GM23338 (cell line): ENCODE data around the gene GPRC5C. TPM values are rescaled to one million over a fixed set of nuclear protein-coding genes. Genes with fewer than 3 reads are reported as not detected.
"Not testable (repeated sequence)": the region's sequence is repeated elsewhere in the genome, so short reads cannot be mapped to it uniquely, and the experiment has no call there.

ENCODE experiments used
- ATAC-seq: fragments of 200-7000 bp; cut with Tn5 transposase; 3 replicates; pipeline ENCODE4 v1.9.1; 2020
- DNase-seq: peaks from one replicate; pipeline ENCODE4 v3.0.0-alpha.2; 2015; ENCODE audit warnings: low spot score
- H2AFZ ChIP-seq: fragments of 200-600 bp; sonication (generic); 2 replicates; pipeline ENCODE4 v1.8.0; 2016; ENCODE audit warnings: antibody characterized with exemption, mild to moderate bottlenecking, moderate library complexity
- H3F3A ChIP-seq: fragments of 200-600 bp; sonication (generic); replicated peaks from 2 replicates; pipeline ENCODE4 v1.8.0; 2017; ENCODE audit warnings: antibody characterized with exemption, mixed run types, low read depth
- H3K27ac ChIP-seq: fragments of 200-600 bp; sonication (generic); 2 replicates; pipeline ENCODE4 v1.6.1; 2016; ENCODE audit warnings: low read depth
- H3K27me3 ChIP-seq: fragments of 200-600 bp; sonication (generic); 2 replicates; pipeline ENCODE4 v1.8.0; 2016; ENCODE audit warnings: mild to moderate bottlenecking, mixed run types, moderate library complexity; ENCODE audit not compliant: insufficient read depth
- H3K36me3 ChIP-seq: fragments of 200-600 bp; sonication (generic); 2 replicates; pipeline ENCODE4 v1.8.0; 2016; ENCODE audit warnings: mild to moderate bottlenecking; ENCODE audit not compliant: insufficient read depth
- H3K4me1 ChIP-seq: fragments of 200-600 bp; sonication (generic); 2 replicates; pipeline ENCODE4 v1.8.0; 2016; ENCODE audit warnings: mild to moderate bottlenecking, moderate library complexity; ENCODE audit not compliant: insufficient read depth
- H3K4me2 ChIP-seq: fragments of 200-600 bp; sonication (generic); 2 replicates; pipeline ENCODE4 v1.7.1; 2017; ENCODE audit warnings: mixed run types
- H3K4me3 ChIP-seq: fragments of 200-600 bp; sonication (generic); 2 replicates; pipeline ENCODE4 v1.6.1; 2016; ENCODE audit warnings: mixed run types
- H3K79me2 ChIP-seq: fragments of 200-600 bp; sonication (generic); replicated peaks from 2 replicates; pipeline ENCODE4 v1.8.0; 2017; ENCODE audit warnings: mild to moderate bottlenecking; ENCODE audit not compliant: insufficient read depth
- H3K9me2 ChIP-seq: fragments of 200-600 bp; sonication (generic); 2 replicates; pipeline ENCODE4 v1.8.0; 2017; ENCODE audit not compliant: insufficient read depth
- H4K20me1 ChIP-seq: fragments of 200-600 bp; sonication (generic); replicated peaks from 2 replicates; pipeline ENCODE4 v1.8.0; 2017; ENCODE audit warnings: mild to moderate bottlenecking; ENCODE audit not compliant: insufficient read depth
- H3K27ac Mint-ChIP-seq: 2 replicates; pipeline ENCODE4 v1.8.0; 2020; ENCODE audit warnings: inconsistent platforms, mild to moderate bottlenecking, moderate library complexity, mixed read lengths
- H3K27me3 Mint-ChIP-seq: 3 replicates; pipeline ENCODE4 v1.8.0; 2022; ENCODE audit warnings: low read depth, mild to moderate bottlenecking, moderate library complexity, mixed read lengths, inconsistent platforms; ENCODE audit not compliant: insufficient read depth, poor library complexity
- H3K36me3 Mint-ChIP-seq: 3 replicates; pipeline ENCODE4 v1.8.0; 2021; ENCODE audit warnings: low read depth, mild to moderate bottlenecking, inconsistent platforms, moderate library complexity, mixed read lengths
- H3K4me1 Mint-ChIP-seq: 3 replicates; pipeline ENCODE4 v1.8.0; 2020; ENCODE audit warnings: mild to moderate bottlenecking, inconsistent platforms, mixed read lengths
- H3K4me3 Mint-ChIP-seq: 3 replicates; pipeline ENCODE4 v1.8.0; 2021; ENCODE audit warnings: moderate library complexity, mild to moderate bottlenecking, inconsistent platforms, mixed read lengths
- H3K9me3 Mint-ChIP-seq: 3 replicates; pipeline ENCODE4 v1.8.0; 2020; ENCODE audit warnings: moderate library complexity, mild to moderate bottlenecking, inconsistent platforms, mixed read lengths
- CREB1 ChIP-seq: fragments of 250-450 bp; sonication (Bioruptor Pico); IDR thresholded peaks from 2 replicates; pipeline ENCODE4 v1.5.0; 2020; ENCODE audit warnings: low read depth, mild to moderate bottlenecking, moderate library complexity
- EZH2phosphoT487 ChIP-seq: fragments of 200-600 bp; sonication (generic); IDR thresholded peaks from one replicate; pipeline ENCODE4 v1.8.1; 2018; ENCODE audit warnings: antibody characterized with exemption; ENCODE audit not compliant: unreplicated experiment
- NANOG ChIP-seq: IDR thresholded peaks from 2 replicates; pipeline ENCODE4 v1.6.1; 2016; ENCODE audit warnings: antibody characterized with exemption, borderline replicate concordance
- POLR2AphosphoS5 ChIP-seq: IDR thresholded peaks from 2 replicates; pipeline ENCODE4 v1.6.1; 2016; ENCODE audit warnings: antibody characterized with exemption, low read depth
- REST ChIP-seq: IDR thresholded peaks from one replicate; pipeline ENCODE4 v1.6.1; 2018; ENCODE audit warnings: antibody characterized with exemption; ENCODE audit not compliant: unreplicated experiment
- polyA plus RNA-seq: library from polyadenylated mRNA; unstranded; fragments of >200 nt; fragmentation: Nextera tagmentation; extraction: Ambion mirVana; gene quantifications from 2 replicates; pipeline ENCODE4 v1.2.1, GENCODE V29; 2016
- total RNA-seq: library from RNA; depleted of rRNA; stranded (reverse); fragments of >200 nt; shearing (Covaris generic); gene quantifications from 2 replicates; pipeline ENCODE4 v1.2.3, GENCODE V29; 2014
- TF ChIP-seq, protein P1 (sequence below): fragments of 250-450 bp; sonication (Bioruptor Pico); IDR thresholded peaks from 2 replicates; pipeline ENCODE4 v1.5.0; 2020; ENCODE audit warnings: mild to moderate bottlenecking, moderate library complexity

Gene GPRC5C
- total and polyA plus RNA-seq, 2 experiments from 2014 or later: 9.0 to 22.4 TPM

GRCh38 chr17:74488276-74488675, 56.4 kb downstream of the GPRC5C start:
- H3F3A ChIP-seq, H3K4me3 ChIP-seq, H3K36me3 ChIP-seq, H3K27ac Mint-ChIP-seq, H2AFZ ChIP-seq, H3K9me2 ChIP-seq, H3K4me3 Mint-ChIP-seq, H3K4me1 Mint-ChIP-seq, H4K20me1 ChIP-seq, H3K27me3 ChIP-seq, H3K4me1 ChIP-seq, H3K79me2 ChIP-seq, ATAC-seq, H3K4me2 ChIP-seq, H3K27ac ChIP-seq, DNase-seq, H3K27me3 Mint-ChIP-seq, H3K36me3 Mint-ChIP-seq: not testable (repeated sequence)
- H3K9me3 Mint-ChIP-seq: peaks cover 23% of the 10 kb centered on the region

GRCh38 chr17:74490716-74491115, 58.8 kb downstream of the GPRC5C start:
- Mint-ChIP-seq H3K9me3 (peaks cover 23% of the 10 kb centered on the region), H3K27me3 (peaks cover 2% of the 10 kb centered on the region), H3K27ac (no peak overlapping the region), H3K4me3 (no peak overlapping the region), H3K36me3 (peaks cover 7% of the 10 kb centered on the region; the same call in 2 of the 3 replicates), H3K4me1 (no peaks in the 10 kb centered on the region; the same call in 2 of the 3 replicates)
- no peaks in the 10 kb centered on the region for H3K27me3 ChIP-seq
- ATAC-seq (no peak), DNase-seq (no peak)
- H3K36me3 ChIP-seq: no peaks in the 10 kb centered on the region
- H3K79me2 ChIP-seq: no peaks in the 10 kb centered on the region
- H4K20me1 ChIP-seq: no peaks in the 10 kb centered on the region
- H3F3A ChIP-seq: no peaks in the 10 kb centered on the region
- no peak overlapping the region for H2AFZ ChIP-seq
- H3K4me2 ChIP-seq: no peak overlapping the region
- no peaks in the 10 kb centered on the region; the same call in 1 of the 2 replicates for H3K4me1 ChIP-seq
- no peaks in the 10 kb centered on the region for H3K9me2 ChIP-seq
- H3K27ac ChIP-seq: no peak overlapping the region
- no peak overlapping the region for H3K4me3 ChIP-seq
- TF ChIP-seq REST (no peak), POLR2AphosphoS5 (no peak), NANOG (no peak), EZH2phosphoT487 (no peak), CREB1 (CRISPR knock-in tag) (no peak)
- TF ChIP-seq, protein P1, sequence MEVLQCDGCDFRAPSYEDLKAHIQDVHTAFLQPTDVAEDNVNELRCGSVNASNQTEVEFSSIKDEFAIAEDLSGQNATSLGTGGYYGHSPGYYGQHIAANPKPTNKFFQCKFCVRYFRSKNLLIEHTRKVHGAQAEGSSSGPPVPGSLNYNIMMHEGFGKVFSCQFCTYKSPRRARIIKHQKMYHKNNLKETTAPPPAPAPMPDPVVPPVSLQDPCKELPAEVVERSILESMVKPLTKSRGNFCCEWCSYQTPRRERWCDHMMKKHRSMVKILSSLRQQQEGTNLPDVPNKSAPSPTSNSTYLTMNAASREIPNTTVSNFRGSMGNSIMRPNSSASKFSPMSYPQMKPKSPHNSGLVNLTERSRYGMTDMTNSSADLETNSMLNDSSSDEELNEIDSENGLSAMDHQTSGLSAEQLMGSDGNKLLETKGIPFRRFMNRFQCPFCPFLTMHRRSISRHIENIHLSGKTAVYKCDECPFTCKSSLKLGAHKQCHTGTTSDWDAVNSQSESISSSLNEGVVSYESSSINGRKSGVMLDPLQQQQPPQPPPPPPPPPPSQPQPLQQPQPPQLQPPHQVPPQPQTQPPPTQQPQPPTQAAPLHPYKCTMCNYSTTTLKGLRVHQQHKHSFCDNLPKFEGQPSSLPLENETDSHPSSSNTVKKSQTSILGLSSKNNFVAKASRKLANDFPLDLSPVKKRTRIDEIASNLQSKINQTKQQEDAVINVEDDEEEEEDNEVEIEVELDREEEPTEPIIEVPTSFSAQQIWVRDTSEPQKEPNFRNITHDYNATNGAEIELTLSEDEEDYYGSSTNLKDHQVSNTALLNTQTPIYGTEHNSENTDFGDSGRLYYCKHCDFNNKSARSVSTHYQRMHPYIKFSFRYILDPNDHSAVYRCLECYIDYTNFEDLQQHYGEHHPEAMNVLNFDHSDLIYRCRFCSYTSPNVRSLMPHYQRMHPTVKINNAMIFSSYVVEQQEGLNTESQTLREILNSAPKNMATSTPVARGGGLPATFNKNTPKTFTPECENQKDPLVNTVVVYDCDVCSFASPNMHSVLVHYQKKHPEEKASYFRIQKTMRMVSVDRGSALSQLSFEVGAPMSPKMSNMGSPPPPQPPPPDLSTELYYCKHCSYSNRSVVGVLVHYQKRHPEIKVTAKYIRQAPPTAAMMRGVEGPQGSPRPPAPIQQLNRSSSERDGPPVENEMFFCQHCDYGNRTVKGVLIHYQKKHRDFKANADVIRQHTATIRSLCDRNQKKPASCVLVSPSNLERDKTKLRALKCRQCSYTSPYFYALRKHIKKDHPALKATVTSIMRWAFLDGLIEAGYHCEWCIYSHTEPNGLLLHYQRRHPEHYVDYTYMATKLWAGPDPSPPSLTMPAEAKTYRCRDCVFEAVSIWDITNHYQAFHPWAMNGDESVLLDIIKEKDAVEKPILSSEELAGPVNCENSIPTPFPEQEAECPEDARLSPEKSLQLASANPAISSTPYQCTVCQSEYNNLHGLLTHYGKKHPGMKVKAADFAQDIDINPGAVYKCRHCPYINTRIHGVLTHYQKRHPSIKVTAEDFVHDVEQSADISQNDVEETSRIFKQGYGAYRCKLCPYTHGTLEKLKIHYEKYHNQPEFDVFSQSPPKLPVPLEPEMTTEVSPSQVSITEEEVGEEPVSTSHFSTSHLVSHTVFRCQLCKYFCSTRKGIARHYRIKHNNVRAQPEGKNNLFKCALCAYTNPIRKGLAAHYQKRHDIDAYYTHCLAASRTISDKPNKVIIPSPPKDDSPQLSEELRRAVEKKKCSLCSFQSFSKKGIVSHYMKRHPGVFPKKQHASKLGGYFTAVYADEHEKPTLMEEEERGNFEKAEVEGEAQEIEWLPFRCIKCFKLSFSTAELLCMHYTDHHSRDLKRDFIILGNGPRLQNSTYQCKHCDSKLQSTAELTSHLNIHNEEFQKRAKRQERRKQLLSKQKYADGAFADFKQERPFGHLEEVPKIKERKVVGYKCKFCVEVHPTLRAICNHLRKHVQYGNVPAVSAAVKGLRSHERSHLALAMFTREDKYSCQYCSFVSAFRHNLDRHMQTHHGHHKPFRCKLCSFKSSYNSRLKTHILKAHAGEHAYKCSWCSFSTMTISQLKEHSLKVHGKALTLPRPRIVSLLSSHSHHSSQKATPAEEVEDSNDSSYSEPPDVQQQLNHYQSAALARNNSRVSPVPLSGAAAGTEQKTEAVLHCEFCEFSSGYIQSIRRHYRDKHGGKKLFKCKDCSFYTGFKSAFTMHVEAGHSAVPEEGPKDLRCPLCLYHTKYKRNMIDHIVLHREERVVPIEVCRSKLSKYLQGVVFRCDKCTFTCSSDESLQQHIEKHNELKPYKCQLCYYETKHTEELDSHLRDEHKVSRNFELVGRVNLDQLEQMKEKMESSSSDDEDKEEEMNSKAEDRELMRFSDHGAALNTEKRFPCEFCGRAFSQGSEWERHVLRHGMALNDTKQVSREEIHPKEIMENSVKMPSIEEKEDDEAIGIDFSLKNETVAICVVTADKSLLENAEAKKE (CRISPR knock-in tag): no peak
